Peyer's patch (tissue), 4 donors: ENCODE data around the gene CDH12. TPM values are rescaled to one million over a fixed set of nuclear protein-coding genes. Genes with fewer than 3 reads are reported as not detected.
"Not testable (repeated sequence)": the region's sequence is repeated elsewhere in the genome, so short reads cannot be mapped to it uniquely, and the experiment has no call there.

Experiments used
- DNase-seq, 3 donors: peaks; one replicate each; pipeline ENCODE4 v3.0.0-alpha.2; 2017 to 2019
- H3K27ac ChIP-seq, 4 donors: fragments of 200-600 bp; sonication (generic); one replicate each; pipeline ENCODE4 v1.5.1; 2016 to 2019
- H3K27me3 ChIP-seq, 2 donors: fragments of 200-600 bp; sonication (generic); one replicate each; pipeline ENCODE4 v1.5.1; 2019
- H3K36me3 ChIP-seq, 3 donors: fragments of 200-600 bp; sonication (generic); one replicate each; pipeline ENCODE4 v1.5.1; 2016 to 2019
- H3K4me1 ChIP-seq, 4 donors: fragments of 200-600 bp; sonication (generic); one replicate each; pipeline ENCODE4 v1.5.1; 2016 to 2019
- H3K4me3 ChIP-seq, 4 donors: fragments of 200-600 bp; sonication (generic); 1 replicate in 3 of 4; 2 replicates in 1 of 4; pipeline ENCODE4 v1.5.1; 2016 to 2019; ENCODE audit warnings: mild to moderate bottlenecking in 1 of 4
- H3K9me3 ChIP-seq, 4 donors: fragments of 200-600 bp; sonication (generic); one replicate each; pipeline ENCODE4 v1.5.1; 2016 to 2019; ENCODE audit warnings: mild to moderate bottlenecking in 1 of 4
- CTCF ChIP-seq, 6 experiments: fragments of 450-650 bp in 4 of 6; fragments of 200-600 bp in 2 of 6; sonication (generic) in 1 of 6; IDR thresholded peaks; one replicate each; pipeline ENCODE4 v1.5.1; 2017 to 2019; ENCODE audit warnings: antibody characterized with exemption in 6 of 6, mild to moderate bottlenecking in 3 of 6, moderate library complexity in 1 of 6
- POLR2A ChIP-seq, 2 donors: fragments of 450-650 bp; IDR thresholded peaks; one replicate each; pipeline ENCODE4 v1.5.1; 2017; ENCODE audit warnings: antibody characterized with exemption in 2 of 2, mild to moderate bottlenecking in 2 of 2, moderate library complexity in 2 of 2
- total RNA-seq, 4 donors: library from RNA; depleted of rRNA; stranded (reverse); fragments of >200 nt; gene quantifications; one replicate each; pipeline ENCODE4 v1.1.0, GENCODE V29; 2016

CDH12 gene
- total RNA-seq, 4 donors from 2014 or later: not detected

GRCh38 chr5:22187632-22188228 lies 665.4 kb downstream of the CDH12 start:
- not testable (repeated sequence) for H3K4me3 ChIP-seq, H3K4me1 ChIP-seq, H3K27ac ChIP-seq, H3K9me3 ChIP-seq, H3K27me3 ChIP-seq, DNase-seq, H3K36me3 ChIP-seq

GRCh38 chr5:22169226-22169625 lies 683.9 kb downstream of the CDH12 start:
- H3K36me3 ChIP-seq, H3K27me3 ChIP-seq, H3K4me3 ChIP-seq, H3K27ac ChIP-seq, H3K4me1 ChIP-seq, H3K9me3 ChIP-seq, DNase-seq: not testable (repeated sequence)

GRCh38 chr5:22168704-22169103 lies 684.4 kb downstream of the CDH12 start:
- not testable (repeated sequence) for DNase-seq, H3K27me3 ChIP-seq, H3K9me3 ChIP-seq, H3K4me3 ChIP-seq, H3K36me3 ChIP-seq, H3K4me1 ChIP-seq, H3K27ac ChIP-seq

- not testable (repeated sequence) for H3K27ac ChIP-seq, DNase-seq, H3K4me1 ChIP-seq, H3K9me3 ChIP-seq, H3K36me3 ChIP-seq, H3K4me3 ChIP-seq, H3K27me3 ChIP-seq
These were observed 687.2 kb downstream of the CDH12 start for GRCh38 chr5:22165931-22166330.

- DNase-seq, H3K9me3 ChIP-seq, H3K36me3 ChIP-seq, H3K4me3 ChIP-seq, H3K27me3 ChIP-seq, H3K4me1 ChIP-seq, H3K27ac ChIP-seq: not testable (repeated sequence)
These were observed 688.0 kb downstream of the CDH12 start for GRCh38 chr5:22164910-22165748.

- H3K36me3 ChIP-seq, DNase-seq, H3K27ac ChIP-seq, H3K4me1 ChIP-seq, H3K4me3 ChIP-seq, H3K27me3 ChIP-seq, H3K9me3 ChIP-seq: not testable (repeated sequence)
These were observed 696.2 kb downstream of the CDH12 start for GRCh38 chr5:22156953-22157352.

- H3K27me3 ChIP-seq, H3K4me1 ChIP-seq, DNase-seq, H3K4me3 ChIP-seq, H3K27ac ChIP-seq, H3K9me3 ChIP-seq, H3K36me3 ChIP-seq: not testable (repeated sequence)
These were observed 698.4 kb downstream of the CDH12 start for GRCh38 chr5:22154779-22155178.

GRCh38 chr5:22151801-22152200 lies 701.3 kb downstream of the CDH12 start:
- H3K27me3 ChIP-seq, DNase-seq, H3K9me3 ChIP-seq, H3K4me1 ChIP-seq, H3K27ac ChIP-seq, H3K4me3 ChIP-seq, H3K36me3 ChIP-seq: not testable (repeated sequence)

- H3K27me3 ChIP-seq, DNase-seq, H3K36me3 ChIP-seq, H3K4me3 ChIP-seq, H3K27ac ChIP-seq, H3K9me3 ChIP-seq, H3K4me1 ChIP-seq: not testable (repeated sequence)
These were observed 712.7 kb downstream of the CDH12 start for GRCh38 chr5:22140418-22140817.

- H3K9me3 ChIP-seq, H3K27ac ChIP-seq, DNase-seq, H3K36me3 ChIP-seq, H3K4me3 ChIP-seq, H3K27me3 ChIP-seq, H3K4me1 ChIP-seq: not testable (repeated sequence)
These were observed 713.4 kb downstream of the CDH12 start for GRCh38 chr5:22139662-22140300.

- H3K27ac ChIP-seq: no peak overlapping the region
- no peak for DNase-seq
- TF ChIP-seq CTCF (IDR thresholded peaks at IDR 0.05): no peak
- TF ChIP-seq POLR2A (IDR thresholded peaks at IDR 0.05): no peak
- H3K9me3 ChIP-seq: no peaks in the 10 kb centered on the region
- H3K27me3 ChIP-seq: no peaks in the 10 kb centered on the region
- no peak overlapping the region for H3K4me3 ChIP-seq
- H3K4me1 ChIP-seq: no peaks in the 10 kb centered on the region
- H3K36me3 ChIP-seq: no peaks in the 10 kb centered on the region
These were observed 741.8 kb downstream of the CDH12 start for GRCh38 chr5:22111320-22111719.
